IPS-18a (cell line): Measurements from ENCODE around the gene FBXW2.
"Not testable (repeated sequence)": the region's sequence is repeated elsewhere in the genome, so short reads cannot be mapped to it uniquely, and the experiment has no call there.

Experiments used
- H3K27ac ChIP-seq: one replicate; pipeline ENCODE4 v1.5.1; 2013; ENCODE audit warnings: low read length
- H3K27me3 ChIP-seq: one replicate; pipeline ENCODE4 v1.6.1; 2013; ENCODE audit warnings: mild to moderate bottlenecking, low read length; ENCODE audit not compliant: control insufficient read depth, insufficient read depth
- H3K36me3 ChIP-seq: one replicate; pipeline ENCODE4 v1.6.1; 2013; ENCODE audit warnings: low read depth, low read length; ENCODE audit not compliant: control insufficient read depth
- H3K4me1 ChIP-seq: one replicate; pipeline ENCODE4 v1.6.1; 2013; ENCODE audit warnings: low read depth, low read length; ENCODE audit not compliant: control insufficient read depth
- H3K4me3 ChIP-seq: one replicate; pipeline ENCODE4 v1.5.1; 2013; ENCODE audit warnings: low read length
- H3K9ac ChIP-seq: one replicate; pipeline ENCODE4 v1.6.1; 2013; ENCODE audit warnings: mild to moderate bottlenecking, low read length, moderate library complexity
- H3K9me3 ChIP-seq: one replicate; pipeline ENCODE4 v1.6.1; 2013; ENCODE audit warnings: low read depth, low read length; ENCODE audit not compliant: control insufficient read depth

The FBXW2 gene

GRCh38 chr9:120759755-120760400, 33.3 kb downstream of the FBXW2 start:
- H3K4me3 ChIP-seq: no peak overlapping the region
- no peaks in the 10 kb centered on the region for H3K9me3 ChIP-seq
- no peaks in the 10 kb centered on the region for H3K4me1 ChIP-seq
- H3K27me3 ChIP-seq: no peaks in the 10 kb centered on the region
- no peak overlapping the region for H3K9ac ChIP-seq
- H3K36me3 ChIP-seq: peaks cover 34% of the 10 kb centered on the region
- H3K27ac ChIP-seq: no peak overlapping the region

- Histone ChIP-seq H3K36me3 (peaks cover 21% of the 10 kb centered on the region), H3K4me3 (no peak overlapping the region), H3K4me1 (no peaks in the 10 kb centered on the region), H3K9me3 (no peaks in the 10 kb centered on the region), H3K27me3 (no peaks in the 10 kb centered on the region), H3K27ac (no peak overlapping the region), H3K9ac (no peak overlapping the region)
Measured at GRCh38 chr9:120758544-120758943, 34.7 kb downstream of the FBXW2 start.

- Histone ChIP-seq H3K4me3 (no peak overlapping the region), H3K27me3 (no peaks in the 10 kb centered on the region), H3K27ac (no peak overlapping the region), H3K9me3 (no peaks in the 10 kb centered on the region), H3K4me1 (no peaks in the 10 kb centered on the region), H3K9ac (no peak overlapping the region), H3K36me3 (peaks cover 10% of the 10 kb centered on the region)
Measured at GRCh38 chr9:120757026-120757913, 35.9 kb downstream of the FBXW2 start.

GRCh38 chr9:120756531-120756930, 36.7 kb downstream of the FBXW2 start:
- Histone ChIP-seq H3K36me3 (peaks cover 8% of the 10 kb centered on the region), H3K27me3 (no peaks in the 10 kb centered on the region), H3K9ac (no peak overlapping the region), H3K4me1 (no peaks in the 10 kb centered on the region), H3K27ac (no peak overlapping the region), H3K9me3 (no peaks in the 10 kb centered on the region), H3K4me3 (no peak overlapping the region)

GRCh38 chr9:120755810-120756434, 37.3 kb downstream of the FBXW2 start:
- Histone ChIP-seq H3K4me1 (no peaks in the 10 kb centered on the region), H3K9me3 (no peaks in the 10 kb centered on the region), H3K36me3 (peaks cover 1% of the 10 kb centered on the region), H3K27me3 (no peaks in the 10 kb centered on the region), H3K4me3 (no peak overlapping the region), H3K9ac (no peak overlapping the region), H3K27ac (no peak overlapping the region)

- Histone ChIP-seq H3K4me1 (no peaks in the 10 kb centered on the region), H3K27me3 (no peaks in the 10 kb centered on the region), H3K36me3 (no peaks in the 10 kb centered on the region), H3K27ac (no peak overlapping the region), H3K9ac (no peak overlapping the region), H3K9me3 (no peaks in the 10 kb centered on the region), H3K4me3 (no peak overlapping the region)
Measured at GRCh38 chr9:120755044-120755443, 38.2 kb downstream of the FBXW2 start.

GRCh38 chr9:120750421-120750820, 42.8 kb downstream of the FBXW2 start:
- Histone ChIP-seq H3K9me3 (no peaks in the 10 kb centered on the region), H3K27me3 (no peaks in the 10 kb centered on the region), H3K9ac (no peak overlapping the region), H3K36me3 (no peaks in the 10 kb centered on the region), H3K27ac (no peak overlapping the region), H3K4me1 (no peaks in the 10 kb centered on the region), H3K4me3 (no peak overlapping the region)

- not testable (repeated sequence) for H3K36me3 ChIP-seq, H3K27me3 ChIP-seq, H3K27ac ChIP-seq, H3K9me3 ChIP-seq, H3K9ac ChIP-seq, H3K4me1 ChIP-seq, H3K4me3 ChIP-seq
Measured at GRCh38 chr9:120746366-120746765, 46.9 kb downstream of the FBXW2 start.

GRCh38 chr9:120745278-120745677, 47.9 kb downstream of the FBXW2 start:
- H3K4me3 ChIP-seq: no peak overlapping the region
- no peak overlapping the region for H3K9ac ChIP-seq
- H3K27me3 ChIP-seq: no peaks in the 10 kb centered on the region
- H3K36me3 ChIP-seq: no peaks in the 10 kb centered on the region
- H3K4me1 ChIP-seq: no peaks in the 10 kb centered on the region
- no peak overlapping the region for H3K27ac ChIP-seq
- H3K9me3 ChIP-seq: no peaks in the 10 kb centered on the region

- H3K27ac ChIP-seq: no peak overlapping the region
- H3K4me1 ChIP-seq: no peaks in the 10 kb centered on the region
- H3K9ac ChIP-seq: no peak overlapping the region
- H3K9me3 ChIP-seq: no peaks in the 10 kb centered on the region
- no peak overlapping the region for H3K4me3 ChIP-seq
- H3K36me3 ChIP-seq: no peaks in the 10 kb centered on the region
- H3K27me3 ChIP-seq: no peaks in the 10 kb centered on the region
Measured at GRCh38 chr9:120742951-120743416, 50.2 kb downstream of the FBXW2 start.

GRCh38 chr9:120741701-120742100, 51.5 kb downstream of the FBXW2 start:
- no peak overlapping the region for H3K9ac ChIP-seq
- no peaks in the 10 kb centered on the region for H3K36me3 ChIP-seq
- no peaks in the 10 kb centered on the region for H3K9me3 ChIP-seq
- no peaks in the 10 kb centered on the region for H3K4me1 ChIP-seq
- no peaks in the 10 kb centered on the region for H3K27me3 ChIP-seq
- no peak overlapping the region for H3K4me3 ChIP-seq
- H3K27ac ChIP-seq: no peak overlapping the region
